Prostate gland (tissue), 2 donors: ENCODE measurements around the gene PELO.

Source experiments
- CTCF ChIP-seq, 4 experiments: fragments of 200-600 bp in 2 of 4; fragments of 450-650 bp in 2 of 4; sonication (generic) in 2 of 4; IDR thresholded peaks; 1 replicate in 3 of 4; 2 replicates in 1 of 4; pipeline ENCODE4 v1.5.1; 2016 to 2019; ENCODE audit warnings: antibody characterized with exemption in 4 of 4, mild to moderate bottlenecking in 2 of 4, moderate library complexity in 2 of 4
- POLR2A ChIP-seq: fragments of 450-650 bp; IDR thresholded peaks from one replicate; pipeline ENCODE4 v1.6.1; 2016; ENCODE audit warnings: antibody characterized with exemption, mild to moderate bottlenecking
- POLR2AphosphoS5 ChIP-seq: sonication (generic); formaldehyde crosslinking; IDR thresholded peaks from one replicate; pipeline ENCODE4 v1.6.1; 2017; ENCODE audit warnings: antibody characterized with exemption

DNA sequence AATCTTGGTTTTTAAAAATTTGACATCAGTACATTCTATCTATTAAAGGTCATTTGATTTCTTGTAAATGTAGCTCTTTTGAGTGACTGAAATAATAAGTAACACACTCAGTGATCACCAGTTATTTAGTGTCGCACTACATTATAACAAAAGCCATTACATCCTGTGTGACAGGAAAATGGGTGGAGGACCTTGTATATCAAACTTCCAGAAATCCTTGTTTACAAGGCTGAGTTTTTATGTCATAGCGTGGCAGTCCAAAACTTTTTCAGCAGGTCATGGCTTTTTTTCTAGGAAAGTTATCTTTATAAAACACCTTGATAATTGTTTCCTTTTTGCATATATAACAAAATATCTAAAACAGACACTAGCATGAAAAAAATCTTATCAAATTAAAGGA is 14.4 kb upstream of the PELO start:
- TF ChIP-seq POLR2AphosphoS5 (no peak), CTCF (IDR thresholded peaks at IDR 0.05) (no peak), POLR2A (no peak)
